Stimulated activated naive CD8-positive, alpha-beta T cell treated with anti-CD3 and anti-CD28 coated beads, Interleukin-15, Interleukin-2, amounts not matched to agents 100 ng/mL and 50 ng/mL, for 24 hours (primary cell): Measurements from ENCODE around the gene CHMP3.
"Not testable (repeated sequence)": the region's sequence is repeated elsewhere in the genome, so short reads cannot be mapped to it uniquely, and the experiment has no call there.

Experiments
- H3K27ac Mint-ChIP-seq: one replicate; pipeline ENCODE4 v1.8.0; 2021; ENCODE audit warnings: mild to moderate bottlenecking, mixed read lengths
- H3K27me3 Mint-ChIP-seq: one replicate; pipeline ENCODE4 v1.8.0; 2021; ENCODE audit warnings: mixed read lengths
- H3K36me3 Mint-ChIP-seq: one replicate; pipeline ENCODE4 v1.8.0; 2021; ENCODE audit warnings: low read depth, mixed read lengths
- H3K4me1 Mint-ChIP-seq: one replicate; pipeline ENCODE4 v1.8.0; 2021; ENCODE audit warnings: low read depth, mixed read lengths
- H3K4me3 Mint-ChIP-seq: one replicate; pipeline ENCODE4 v1.8.0; 2021; ENCODE audit warnings: mild to moderate bottlenecking, mixed read lengths
- H3K9me3 Mint-ChIP-seq: one replicate; pipeline ENCODE4 v1.8.0; 2021; ENCODE audit warnings: mixed read lengths

The CHMP3 gene

DNA sequence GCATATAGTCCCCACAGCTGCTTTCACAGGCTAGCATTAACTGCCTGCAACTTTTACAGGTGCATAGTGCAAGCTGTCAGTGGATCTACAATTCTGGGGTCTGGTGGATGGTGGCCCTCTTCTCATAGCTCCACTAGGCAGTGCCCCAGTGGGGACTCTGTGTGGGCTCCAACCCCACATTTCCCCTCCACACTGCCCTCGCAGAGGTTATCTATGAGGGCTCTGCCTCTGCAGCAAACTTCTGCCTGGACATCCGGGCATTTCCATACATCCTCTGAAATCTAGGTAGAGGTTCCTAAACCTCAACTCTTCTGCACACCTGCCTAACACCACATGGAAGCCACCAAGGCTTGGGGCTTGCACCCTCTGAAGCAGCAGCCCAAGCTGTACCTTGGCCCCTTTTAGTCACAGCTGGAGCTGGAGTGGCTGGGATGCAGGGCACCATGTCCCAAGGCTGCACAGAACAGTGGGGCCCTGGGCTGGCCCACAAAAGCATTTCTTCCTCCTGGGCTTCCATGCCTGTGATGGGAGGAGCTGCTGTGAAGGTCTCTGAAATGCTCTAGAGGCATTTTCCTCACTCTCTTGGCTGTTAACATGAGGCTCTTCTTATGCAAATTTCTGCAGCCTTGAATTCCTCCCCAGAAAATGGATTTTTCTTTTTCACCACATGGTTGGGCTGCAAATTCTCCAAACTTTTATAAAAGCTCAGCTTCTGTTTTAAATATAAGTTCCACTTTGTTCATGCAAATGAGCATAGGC lies 62.7 kb downstream of the CHMP3 start:
- Mint-ChIP-seq H3K4me1 (peaks cover 20% of the 10 kb centered on the region), H3K27me3 (no peaks in the 10 kb centered on the region), H3K9me3 (peaks cover 29% of the 10 kb centered on the region), H3K27ac (no peak overlapping the region), H3K36me3 (peaks cover 99% of the 10 kb centered on the region), H3K4me3 (no peak overlapping the region)

DNA sequence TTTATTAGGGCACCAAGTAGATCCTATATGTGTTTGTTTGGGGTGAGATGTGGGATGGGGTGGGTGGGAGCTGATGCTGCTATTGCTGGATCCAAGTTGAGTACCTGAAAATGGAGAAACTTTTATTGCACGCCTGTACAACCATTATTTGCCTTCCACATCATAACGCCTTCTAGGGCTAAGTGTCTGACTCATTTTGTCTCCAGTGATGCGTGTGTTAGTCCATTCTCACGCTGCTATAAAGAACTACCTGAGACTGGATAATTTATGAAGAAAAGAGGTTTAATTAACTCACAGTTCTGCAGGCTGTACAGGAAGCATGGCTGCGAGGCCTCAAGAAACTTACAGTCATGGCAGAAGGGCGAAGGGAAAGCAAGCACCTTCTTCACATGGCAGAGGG lies 63.9 kb downstream of the CHMP3 start:
- Mint-ChIP-seq H3K9me3 (peaks cover 31% of the 10 kb centered on the region), H3K4me3 (no peak overlapping the region), H3K36me3 (peaks cover 99% of the 10 kb centered on the region), H3K4me1 (peaks cover 20% of the 10 kb centered on the region), H3K27ac (no peak overlapping the region), H3K27me3 (no peaks in the 10 kb centered on the region)

DNA sequence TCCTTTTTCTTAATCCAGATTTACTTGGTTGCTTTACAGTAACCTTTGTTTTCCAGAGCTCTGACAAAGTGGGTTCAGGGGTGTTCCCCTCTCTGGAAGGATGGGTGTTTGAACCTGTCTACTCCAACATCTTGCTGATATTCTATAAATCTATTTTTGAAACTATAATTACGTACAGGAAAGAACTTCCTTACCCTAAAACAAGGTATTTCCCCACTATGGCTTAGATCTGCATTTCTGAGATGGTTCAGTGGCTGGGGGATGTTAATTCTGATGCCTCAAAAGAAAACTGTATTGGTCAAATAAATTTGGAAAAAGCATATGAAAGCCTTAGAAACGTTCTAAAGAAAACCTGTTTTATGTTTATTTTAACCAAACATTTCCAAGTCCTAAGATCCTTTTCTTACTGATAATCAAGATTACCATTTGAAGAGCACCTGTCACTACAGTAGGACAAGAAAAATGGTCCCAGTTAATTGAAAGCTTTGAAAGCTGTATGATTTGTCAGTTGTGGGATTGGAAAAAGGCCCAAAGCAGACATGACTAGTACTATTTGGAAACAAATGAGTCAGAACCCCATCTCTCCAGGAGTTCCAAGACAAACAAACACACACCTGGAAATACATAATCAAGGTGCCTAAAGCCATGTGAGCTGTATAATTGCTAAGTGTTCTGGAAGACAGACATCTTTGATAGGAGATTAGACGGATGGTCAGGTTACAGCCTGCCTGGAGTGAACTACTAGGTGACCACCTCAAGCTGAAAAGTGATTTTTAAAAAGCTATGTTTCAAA lies 64.6 kb downstream of the CHMP3 start:
- peaks cover 31% of the 10 kb centered on the region for H3K9me3 Mint-ChIP-seq
- H3K4me3 Mint-ChIP-seq, result no peak overlapping the region
- no peaks in the 10 kb centered on the region for H3K27me3 Mint-ChIP-seq
- H3K36me3 Mint-ChIP-seq, result peaks cover 100% of the 10 kb centered on the region
- no peak overlapping the region for H3K27ac Mint-ChIP-seq
- peaks cover 20% of the 10 kb centered on the region for H3K4me1 Mint-ChIP-seq

DNA sequence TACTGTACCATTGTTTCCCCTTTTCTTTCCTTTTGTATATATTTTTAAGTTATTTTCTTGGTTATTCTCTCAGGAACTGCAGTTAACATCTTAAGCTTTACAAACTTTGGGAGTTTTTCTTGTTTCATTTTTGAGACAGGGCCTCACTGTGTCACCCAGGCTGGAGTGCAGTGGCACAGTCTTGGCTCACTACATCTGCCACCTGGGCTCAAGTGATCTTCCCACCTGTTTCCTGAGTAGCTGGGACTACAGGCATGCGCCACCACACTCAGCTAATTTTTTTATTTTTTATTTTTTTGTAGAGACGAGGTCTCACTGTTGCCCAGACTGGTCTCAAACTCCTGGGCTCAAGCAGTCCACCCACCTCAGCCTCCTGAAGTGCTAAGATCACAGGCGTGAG lies 66.9 kb downstream of the CHMP3 start:
- not testable (repeated sequence) for H3K27me3 Mint-ChIP-seq, H3K4me3 Mint-ChIP-seq
- H3K27ac Mint-ChIP-seq, result peak overlapping the region; percentile 24
- peaks cover 97% of the 10 kb centered on the region for H3K36me3 Mint-ChIP-seq
- H3K4me1 Mint-ChIP-seq, result peaks cover 20% of the 10 kb centered on the region
- H3K9me3 Mint-ChIP-seq, result peaks cover 26% of the 10 kb centered on the region

DNA sequence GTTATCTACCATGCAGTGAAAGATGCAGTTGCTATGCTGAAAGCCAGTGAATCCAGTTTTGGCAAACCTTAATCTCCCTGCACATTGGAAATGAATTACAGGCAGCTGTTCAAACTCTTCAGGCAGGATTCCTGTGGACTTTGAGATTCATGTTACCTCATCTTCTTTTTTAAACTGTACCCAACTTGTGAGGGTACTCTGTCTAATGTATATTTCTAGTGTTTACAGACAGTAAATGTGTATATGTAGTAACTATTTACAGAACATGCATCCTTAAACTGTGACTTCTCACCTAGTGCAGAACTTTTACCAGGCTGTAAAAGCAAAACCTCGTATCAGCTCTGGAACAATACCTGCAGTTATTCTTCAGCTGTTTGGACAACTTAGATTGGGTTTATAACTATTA lies 71.2 kb downstream of the CHMP3 start:
- Mint-ChIP-seq H3K27ac (no peak overlapping the region), H3K4me1 (peaks cover 9% of the 10 kb centered on the region), H3K27me3 (no peaks in the 10 kb centered on the region), H3K4me3 (no peak overlapping the region), H3K36me3 (peaks cover 92% of the 10 kb centered on the region), H3K9me3 (peaks cover 9% of the 10 kb centered on the region)

DNA sequence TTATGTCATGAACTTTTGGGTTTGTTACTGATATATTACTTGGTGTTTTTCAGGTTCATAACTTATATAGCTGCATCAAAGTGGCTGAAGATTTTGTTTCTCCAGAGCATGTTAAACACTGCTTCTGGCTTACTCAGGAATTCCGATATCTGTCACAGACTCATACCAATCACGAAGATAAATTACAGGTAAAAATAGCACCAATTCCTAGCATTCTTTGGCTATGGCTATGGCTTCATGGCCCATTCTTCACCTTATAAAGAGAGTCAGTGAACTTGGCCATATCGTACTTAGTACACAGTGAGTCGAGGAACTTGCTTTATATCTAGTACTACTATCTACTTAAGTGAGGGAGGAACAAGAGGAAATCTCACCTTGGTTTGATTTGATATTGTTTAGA lies 72.2 kb downstream of the CHMP3 start:
- peaks cover 8% of the 10 kb centered on the region for H3K9me3 Mint-ChIP-seq
- no peak overlapping the region for H3K4me3 Mint-ChIP-seq
- H3K4me1 Mint-ChIP-seq, result peaks cover 11% of the 10 kb centered on the region
- peak overlapping the region; percentile 33 for H3K27ac Mint-ChIP-seq
- no peaks in the 10 kb centered on the region for H3K27me3 Mint-ChIP-seq
- H3K36me3 Mint-ChIP-seq, result peaks cover 89% of the 10 kb centered on the region

DNA sequence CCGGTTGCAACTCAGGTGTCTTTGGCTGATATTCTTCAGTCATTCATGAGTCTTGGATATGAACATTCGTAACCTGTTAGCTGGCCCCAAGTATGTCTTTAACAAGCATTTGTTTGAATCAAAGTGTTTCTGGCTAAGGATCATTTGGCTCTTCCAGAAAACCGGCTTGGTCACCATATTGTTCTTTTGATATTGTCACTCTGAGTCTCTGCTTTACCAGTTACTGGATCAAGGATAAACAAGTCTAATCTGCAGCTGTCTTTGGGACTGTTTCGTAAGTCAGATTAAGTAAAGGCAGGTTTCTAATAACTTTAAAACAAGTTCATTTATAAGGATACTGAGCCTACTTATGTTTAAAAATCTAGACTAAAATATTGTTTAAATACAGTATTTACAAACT lies 73.0 kb downstream of the CHMP3 start:
- H3K27me3 Mint-ChIP-seq, result no peaks in the 10 kb centered on the region
- peaks cover 16% of the 10 kb centered on the region for H3K4me1 Mint-ChIP-seq
- no peak overlapping the region for H3K27ac Mint-ChIP-seq
- H3K9me3 Mint-ChIP-seq, result no peaks in the 10 kb centered on the region
- no peak overlapping the region for H3K4me3 Mint-ChIP-seq
- H3K36me3 Mint-ChIP-seq, result peaks cover 89% of the 10 kb centered on the region

DNA sequence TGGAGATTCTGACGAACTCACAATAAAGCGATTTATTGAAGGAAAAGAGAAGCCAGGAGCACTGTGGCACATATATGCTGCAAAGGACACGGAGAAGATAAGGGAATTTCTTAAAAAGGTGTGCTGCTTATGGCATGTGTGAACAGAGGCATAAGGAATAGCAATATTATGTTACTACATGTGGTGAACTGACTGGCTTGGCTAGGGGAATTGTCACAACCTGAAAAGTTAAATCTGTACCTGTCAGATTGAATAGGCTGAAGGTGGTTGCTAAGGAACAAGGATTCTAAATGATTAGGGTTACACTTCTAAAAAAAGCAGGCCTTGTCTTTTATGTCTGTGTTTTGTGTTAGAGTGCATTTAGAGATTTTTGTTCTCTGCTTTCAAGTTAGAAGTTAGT lies 73.7 kb downstream of the CHMP3 start:
- no peaks in the 10 kb centered on the region for H3K9me3 Mint-ChIP-seq
- H3K4me3 Mint-ChIP-seq, result no peak overlapping the region
- no peak overlapping the region for H3K27ac Mint-ChIP-seq
- no peaks in the 10 kb centered on the region for H3K27me3 Mint-ChIP-seq
- H3K36me3 Mint-ChIP-seq, result peaks cover 89% of the 10 kb centered on the region
- peaks cover 24% of the 10 kb centered on the region for H3K4me1 Mint-ChIP-seq

DNA sequence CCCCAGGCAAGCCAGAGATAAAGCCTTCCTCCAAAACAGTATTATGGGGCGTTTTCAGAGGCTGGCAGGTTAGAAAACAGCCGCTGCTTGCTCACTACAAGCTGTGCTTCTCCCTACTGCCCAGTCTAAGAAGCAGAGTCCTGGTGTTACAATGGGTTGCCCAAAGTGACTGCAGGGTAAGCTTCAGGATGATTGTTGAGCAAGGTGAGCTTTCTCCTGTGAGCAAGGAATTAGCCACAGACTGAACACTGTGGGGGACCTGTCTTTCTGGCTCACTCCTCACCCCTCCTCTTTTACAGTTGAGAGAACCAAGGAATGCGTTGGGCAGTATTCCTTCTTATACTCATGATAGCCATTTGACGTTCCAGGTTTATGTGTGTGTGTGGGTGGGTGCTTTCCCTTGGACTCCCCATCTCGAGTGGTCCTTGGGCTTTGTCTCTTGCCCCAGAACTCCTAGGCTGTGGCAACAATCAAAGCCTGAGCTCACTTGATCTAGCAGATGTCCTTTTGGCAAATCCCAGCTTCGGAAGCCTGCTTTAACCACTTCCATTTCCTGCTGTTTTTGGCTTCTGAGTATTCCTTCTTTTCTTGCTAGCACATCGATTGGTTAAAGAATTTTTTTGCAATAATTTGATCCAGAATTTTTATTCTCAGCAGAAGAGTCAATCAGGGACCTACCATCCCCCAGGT lies 74.5 kb downstream of the CHMP3 start:
- H3K36me3 Mint-ChIP-seq, result peaks cover 89% of the 10 kb centered on the region
- H3K4me3 Mint-ChIP-seq, result no peak overlapping the region
- peaks cover 26% of the 10 kb centered on the region for H3K4me1 Mint-ChIP-seq
- no peak overlapping the region for H3K27ac Mint-ChIP-seq
- no peaks in the 10 kb centered on the region for H3K27me3 Mint-ChIP-seq
- H3K9me3 Mint-ChIP-seq, result no peaks in the 10 kb centered on the region

DNA sequence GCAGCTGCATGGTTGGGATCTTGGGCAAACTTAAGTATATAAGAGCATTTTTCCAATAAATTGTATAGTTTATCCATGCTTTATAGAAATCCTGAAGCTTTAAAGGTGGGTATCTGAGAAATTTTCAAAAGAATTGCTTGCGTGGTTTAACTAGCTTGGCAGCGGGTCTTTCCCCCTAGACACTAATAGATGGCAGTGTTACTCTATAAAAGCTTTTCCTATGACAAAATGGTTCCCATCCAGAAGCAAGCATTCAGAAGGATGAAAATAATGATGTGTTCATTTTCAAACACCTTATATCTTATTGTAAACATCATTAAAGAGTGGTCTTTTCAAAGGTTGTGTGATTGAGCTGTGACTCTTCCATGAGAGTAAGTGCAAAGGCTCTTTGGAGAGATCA lies 76.2 kb downstream of the CHMP3 start:
- Mint-ChIP-seq H3K27ac (no peak overlapping the region), H3K36me3 (peaks cover 92% of the 10 kb centered on the region), H3K9me3 (no peaks in the 10 kb centered on the region), H3K27me3 (no peaks in the 10 kb centered on the region), H3K4me1 (peaks cover 31% of the 10 kb centered on the region), H3K4me3 (no peak overlapping the region)

DNA sequence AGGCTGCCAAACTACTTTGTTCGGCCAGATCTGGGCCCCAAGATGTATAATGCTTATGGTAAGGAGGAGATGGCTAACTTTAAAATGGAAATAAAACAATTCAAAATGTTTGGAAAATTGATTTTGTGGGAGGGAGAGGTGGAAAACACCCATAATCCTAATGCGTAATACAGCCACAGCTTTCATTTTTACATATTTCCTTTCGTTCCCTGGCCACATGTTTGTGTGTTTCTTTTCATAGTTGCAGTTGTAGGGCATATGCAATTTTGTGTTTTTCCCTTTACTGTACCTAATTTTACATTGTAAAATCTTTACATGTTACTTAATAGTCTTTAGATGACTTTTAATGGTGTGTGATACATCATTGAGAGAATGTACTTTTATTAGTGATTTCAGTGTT lies 77.4 kb downstream of the CHMP3 start:
- H3K36me3 Mint-ChIP-seq, result peaks cover 87% of the 10 kb centered on the region
- H3K4me1 Mint-ChIP-seq, result peaks cover 38% of the 10 kb centered on the region
- H3K27me3 Mint-ChIP-seq, result no peaks in the 10 kb centered on the region
- H3K27ac Mint-ChIP-seq, result peak overlapping the region; percentile 78
- H3K9me3 Mint-ChIP-seq, result no peaks in the 10 kb centered on the region
- peak overlapping the region; percentile 21 for H3K4me3 Mint-ChIP-seq

DNA sequence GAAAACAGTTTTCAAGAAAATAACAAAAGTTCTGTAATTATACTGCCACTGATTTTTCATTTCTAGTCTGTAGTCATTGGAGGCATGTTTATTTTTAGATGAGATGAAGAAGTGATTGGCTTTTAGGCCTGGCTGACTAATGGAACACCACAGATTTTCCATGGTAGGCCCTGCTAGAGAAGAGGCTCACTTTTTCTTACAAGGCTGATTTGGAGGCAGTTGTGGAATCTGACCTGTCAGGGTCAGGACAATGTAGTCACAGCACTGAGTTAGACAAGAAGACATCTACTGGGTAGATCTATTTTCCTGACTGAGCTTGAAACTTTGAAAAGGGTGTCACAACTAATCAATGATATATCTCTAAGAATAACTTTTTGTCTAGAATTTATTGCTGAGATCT lies 78.1 kb downstream of the CHMP3 start:
- Mint-ChIP-seq H3K27ac (peak overlapping the region; percentile 78), H3K36me3 (peaks cover 87% of the 10 kb centered on the region), H3K4me3 (peak overlapping the region; percentile 21), H3K9me3 (no peaks in the 10 kb centered on the region), H3K4me1 (peaks cover 38% of the 10 kb centered on the region), H3K27me3 (no peaks in the 10 kb centered on the region)

DNA sequence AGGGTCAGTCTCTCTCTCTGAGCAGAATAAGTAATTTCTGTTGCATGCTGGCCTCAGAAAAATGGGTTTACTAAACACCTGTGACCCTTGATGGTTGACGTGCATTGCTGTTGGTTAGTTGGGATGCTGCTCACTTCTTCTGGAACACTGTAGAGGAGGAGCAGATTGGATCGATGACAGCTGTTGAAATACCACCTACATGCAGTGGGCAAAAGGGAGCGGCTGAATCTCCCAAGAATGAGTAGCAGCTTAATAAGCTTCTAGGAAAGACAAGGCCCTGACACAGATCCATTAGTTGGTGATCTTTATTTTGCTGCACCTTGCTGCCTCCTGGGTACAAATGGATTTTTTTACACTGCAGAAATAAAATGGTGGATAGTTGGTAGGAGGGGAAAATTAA lies 78.9 kb downstream of the CHMP3 start:
- H3K4me3 Mint-ChIP-seq, result no peak overlapping the region
- no peaks in the 10 kb centered on the region for H3K27me3 Mint-ChIP-seq
- H3K4me1 Mint-ChIP-seq, result peaks cover 38% of the 10 kb centered on the region
- no peaks in the 10 kb centered on the region for H3K9me3 Mint-ChIP-seq
- H3K27ac Mint-ChIP-seq, result no peak overlapping the region
- peaks cover 87% of the 10 kb centered on the region for H3K36me3 Mint-ChIP-seq

DNA sequence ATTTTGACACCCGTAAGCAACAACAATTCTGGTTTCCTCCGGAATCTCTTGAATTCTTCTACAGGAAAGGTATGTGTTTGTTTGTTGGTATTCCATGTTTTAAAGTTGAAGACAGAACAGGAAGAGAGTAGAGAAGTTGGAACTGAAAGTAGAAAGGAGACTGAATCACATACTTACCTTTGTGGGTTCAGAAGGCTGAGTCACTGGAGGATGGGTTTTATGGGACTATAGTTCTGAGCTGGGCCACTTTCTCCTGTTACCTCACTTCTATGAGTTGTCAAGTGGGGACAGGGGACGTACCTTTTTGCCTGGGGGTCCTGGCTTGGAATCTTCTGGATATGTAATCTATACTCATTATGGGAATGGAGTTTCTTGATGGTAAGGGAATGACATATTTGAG lies 81.2 kb downstream of the CHMP3 start:
- no peaks in the 10 kb centered on the region for H3K9me3 Mint-ChIP-seq
- H3K27ac Mint-ChIP-seq, result peak overlapping the region; percentile 77
- no peaks in the 10 kb centered on the region for H3K27me3 Mint-ChIP-seq
- H3K4me1 Mint-ChIP-seq, result peaks cover 44% of the 10 kb centered on the region
- peaks cover 90% of the 10 kb centered on the region for H3K36me3 Mint-ChIP-seq
- no peak overlapping the region for H3K4me3 Mint-ChIP-seq

DNA sequence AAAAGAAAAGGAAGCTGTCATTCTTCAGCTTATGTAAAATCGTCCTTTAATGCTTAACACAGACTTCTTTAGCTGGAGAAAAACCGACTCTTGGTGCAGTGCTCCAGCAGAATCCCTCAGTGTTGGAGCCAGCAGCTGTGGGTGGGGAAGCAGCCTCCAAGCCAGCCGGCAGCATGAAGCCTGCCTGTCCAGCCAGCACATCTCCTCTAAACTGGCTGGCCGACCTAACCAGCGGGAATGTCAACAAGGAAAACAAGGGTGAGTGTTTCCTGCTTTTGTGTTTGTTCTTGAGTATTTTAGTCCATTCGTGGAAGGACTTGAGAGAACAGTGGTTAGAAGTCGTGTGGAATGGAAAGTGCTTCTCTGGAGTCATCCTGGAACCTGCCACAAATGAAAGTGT lies 83.1 kb downstream of the CHMP3 start:
- Mint-ChIP-seq H3K36me3 (peaks cover 81% of the 10 kb centered on the region), H3K27ac (no peak overlapping the region), H3K4me3 (no peak overlapping the region), H3K27me3 (no peaks in the 10 kb centered on the region), H3K4me1 (peaks cover 35% of the 10 kb centered on the region), H3K9me3 (no peaks in the 10 kb centered on the region)
